GM18873 (cell line): ENCODE data around the gene DPF1.
"Not testable (repeated sequence)": the region's sequence is repeated elsewhere in the genome, so short reads cannot be mapped to it uniquely, and the experiment has no call there.

Experiments used
- ATAC-seq: cut with Tn5 transposase; IDR thresholded peaks from one replicate; pipeline ENCODE4 v1.9.1; 2021; ENCODE audit warnings: mild to moderate bottlenecking, moderate library complexity, moderate number of reproducible peaks; ENCODE audit not compliant: unreplicated experiment, low FRiP score

The DPF1 gene

DNA sequence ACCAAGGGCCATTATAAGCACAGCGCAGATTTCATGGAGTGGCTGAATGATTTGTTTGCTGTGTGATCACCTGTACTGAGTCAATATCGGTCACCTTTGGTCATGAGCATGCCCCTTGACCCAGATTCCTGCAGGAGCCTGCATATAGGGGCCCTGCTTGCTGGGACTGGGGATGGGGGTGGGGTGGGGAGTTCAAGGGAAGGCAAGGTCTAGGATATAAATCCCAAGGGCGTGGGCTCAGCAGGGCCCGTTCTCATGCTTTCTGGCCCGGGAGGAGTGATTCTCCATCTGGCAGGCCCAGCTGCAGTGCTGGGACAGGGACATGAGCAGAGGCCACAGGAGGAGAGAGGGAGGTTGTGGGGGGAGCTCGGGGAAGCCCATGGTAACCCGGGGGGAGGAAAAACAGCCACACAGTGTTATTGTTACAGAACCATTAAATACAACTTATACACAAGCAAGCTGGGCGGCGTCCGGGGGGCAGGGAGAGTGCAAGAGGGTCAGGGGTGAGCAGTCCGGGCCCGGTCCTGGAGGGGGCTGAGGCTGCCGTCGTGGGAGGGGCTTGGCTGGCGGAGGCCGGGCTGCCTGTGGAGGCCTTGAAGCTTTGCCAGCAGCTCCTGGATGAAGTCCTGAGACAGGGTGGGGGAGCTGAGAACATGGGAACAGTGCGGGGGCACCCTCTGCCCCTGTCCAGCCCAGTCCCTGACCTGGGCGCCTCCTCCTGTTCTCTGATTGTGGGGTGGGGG is 27.0 kb upstream of the DPF1 start:
- no peak for ATAC-seq

DNA sequence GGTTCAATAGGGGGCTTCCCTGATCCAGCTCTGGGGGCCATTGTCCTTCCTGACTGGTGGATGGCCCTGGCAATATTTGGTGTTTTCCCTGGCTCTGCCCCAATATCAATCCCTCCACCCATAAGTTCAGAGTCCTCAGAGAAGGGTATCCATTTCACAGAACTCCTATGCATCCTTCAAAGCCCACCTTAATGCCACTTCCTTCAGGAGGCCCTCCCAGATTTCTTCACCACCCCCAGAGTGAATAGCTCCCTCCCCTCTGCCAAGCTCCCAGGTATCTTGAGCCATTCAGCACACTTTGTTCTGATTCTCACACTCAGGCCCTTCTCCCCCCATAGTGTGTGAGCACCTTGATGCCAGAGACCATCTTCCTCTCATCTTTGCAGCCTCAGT is 26.4 kb upstream of the DPF1 start:
- no peak for ATAC-seq

DNA sequence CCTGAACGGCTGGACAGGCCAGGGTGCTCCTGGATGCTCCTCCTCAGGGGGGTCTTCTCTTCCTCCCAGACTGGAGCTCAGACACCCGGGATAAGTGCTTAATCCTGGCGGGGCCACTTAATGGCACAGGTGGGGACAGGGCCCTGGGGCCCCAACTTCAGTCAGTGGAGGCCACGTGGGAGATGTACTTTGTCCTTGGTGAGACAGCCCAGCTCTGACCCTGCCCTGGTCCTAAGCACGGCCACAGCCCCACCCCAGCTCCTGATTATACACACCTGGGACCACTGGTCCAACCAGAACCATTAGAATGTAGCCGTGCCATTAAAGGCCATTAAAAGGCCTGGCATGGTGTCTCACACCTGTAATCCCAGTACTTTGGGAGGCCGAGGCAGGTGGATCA is 24.4 kb upstream of the DPF1 start:
- no peak for ATAC-seq

DNA sequence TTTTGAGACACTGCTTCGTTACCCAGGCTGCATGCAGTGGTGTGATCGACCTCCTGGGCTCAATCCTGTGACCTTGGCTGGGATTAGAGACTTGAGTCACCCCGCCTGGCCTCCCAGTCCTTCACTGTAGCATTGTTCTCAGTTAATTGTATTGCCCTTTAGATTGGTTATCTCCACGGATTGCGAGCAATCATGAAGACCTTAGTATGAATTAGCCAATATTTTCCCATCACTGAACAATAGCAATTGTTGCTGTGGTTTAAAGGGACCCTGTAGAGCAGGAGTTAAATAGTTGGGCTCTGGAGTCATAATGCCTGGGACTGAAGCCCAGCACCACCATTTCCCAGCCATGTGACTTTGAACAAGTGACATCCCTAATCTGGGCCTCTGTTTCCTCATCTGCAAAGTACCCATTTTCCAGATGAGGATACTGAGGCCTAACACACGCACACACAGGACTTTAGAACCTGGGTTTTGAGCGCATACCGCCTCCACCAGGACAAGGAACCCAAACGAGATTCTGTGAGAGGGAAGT is 23.8 kb upstream of the DPF1 start:
- ATAC-seq, result no peak

DNA sequence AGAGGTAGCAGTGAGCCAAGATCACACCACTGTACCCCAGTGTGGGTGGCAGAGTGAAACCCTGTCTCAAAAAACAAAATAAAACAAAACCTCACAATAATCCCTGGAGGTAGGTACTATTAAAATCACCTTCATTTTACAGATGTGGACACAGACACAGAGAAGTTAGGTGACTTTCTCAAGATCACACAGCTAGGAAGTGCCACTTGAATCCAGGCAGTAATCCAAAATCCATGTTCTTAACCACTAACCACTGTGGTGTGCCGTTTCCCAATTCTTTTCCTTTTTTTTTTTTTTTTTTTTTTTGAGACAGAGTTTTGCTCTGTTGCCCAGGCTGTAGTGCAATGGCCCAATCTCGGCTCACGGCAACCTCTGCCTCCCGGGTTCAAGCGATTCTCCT is 23.1 kb upstream of the DPF1 start:
- ATAC-seq, result no peak

DNA sequence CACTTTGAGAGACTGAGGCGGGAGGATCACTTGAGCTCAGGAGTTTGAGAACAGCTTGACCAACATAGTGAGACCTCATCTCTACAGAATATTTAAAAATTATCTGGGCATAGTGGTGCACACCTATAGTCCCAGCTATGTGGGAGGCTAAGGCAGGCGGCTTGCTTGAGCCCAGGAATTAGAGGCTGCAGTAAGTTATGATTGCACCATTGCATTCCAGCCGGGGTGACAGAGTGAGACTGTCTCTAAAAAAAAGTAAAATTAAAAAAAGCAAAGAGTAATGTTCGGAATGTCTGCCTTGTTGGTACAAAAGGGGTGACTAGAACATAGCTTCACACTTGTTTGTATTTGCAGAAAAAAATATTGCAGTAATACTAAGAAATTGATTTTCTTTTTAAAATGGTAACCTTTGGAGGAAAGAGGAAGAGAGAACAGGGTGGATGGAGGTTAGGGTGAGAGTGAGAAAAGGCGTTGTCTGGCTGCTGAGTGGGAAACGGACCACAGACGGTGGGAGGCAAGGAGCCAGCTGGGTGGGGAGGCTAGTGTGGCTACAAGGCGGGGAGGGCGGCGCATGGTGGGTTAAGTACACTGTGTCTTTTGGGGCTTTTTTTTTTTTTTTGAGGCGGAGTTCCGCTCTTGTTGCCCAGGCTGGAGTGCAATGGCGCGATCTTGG is 21.9 kb upstream of the DPF1 start:
- ATAC-seq, result no peak

DNA sequence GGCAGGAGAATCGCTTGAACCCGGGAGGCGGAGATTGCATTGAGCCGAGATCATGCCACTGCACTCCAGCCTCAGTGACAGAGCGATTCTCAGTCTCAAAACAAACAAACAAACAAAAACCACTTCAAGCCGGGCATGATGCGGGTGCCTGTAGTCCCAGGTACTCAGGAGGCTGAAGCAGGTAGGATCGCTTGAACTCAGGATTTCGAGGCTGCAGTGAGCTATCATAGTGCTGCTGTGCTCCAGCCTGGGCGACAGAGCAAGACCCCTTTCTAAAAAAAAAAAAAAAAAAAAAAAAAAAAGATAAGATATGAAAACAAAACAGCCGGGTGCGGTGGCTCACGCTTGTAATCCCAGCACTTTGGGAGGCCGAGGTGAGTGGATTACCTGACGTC is 19.3 kb upstream of the DPF1 start:
- no peak for ATAC-seq

DNA sequence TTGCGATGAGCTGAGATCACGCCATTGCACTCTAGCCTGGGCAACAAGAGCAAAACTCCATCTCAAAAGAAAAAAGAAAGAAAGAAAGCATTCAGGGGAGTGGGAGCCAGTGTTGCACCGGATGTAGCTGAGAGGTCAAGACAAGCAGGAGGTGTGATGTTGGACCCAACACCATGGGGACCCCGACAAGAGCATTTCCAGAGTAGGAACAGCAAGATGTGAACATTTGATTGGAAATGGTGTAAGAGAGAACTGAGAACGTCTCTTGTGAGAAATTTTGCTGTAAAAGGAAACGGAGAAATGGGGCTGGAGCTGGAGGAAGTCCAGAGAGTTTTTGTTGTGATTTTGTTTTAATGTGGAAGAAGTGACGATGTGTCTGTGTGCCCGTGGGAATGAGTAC is 15.8 kb upstream of the DPF1 start:
- no peak for ATAC-seq

DNA sequence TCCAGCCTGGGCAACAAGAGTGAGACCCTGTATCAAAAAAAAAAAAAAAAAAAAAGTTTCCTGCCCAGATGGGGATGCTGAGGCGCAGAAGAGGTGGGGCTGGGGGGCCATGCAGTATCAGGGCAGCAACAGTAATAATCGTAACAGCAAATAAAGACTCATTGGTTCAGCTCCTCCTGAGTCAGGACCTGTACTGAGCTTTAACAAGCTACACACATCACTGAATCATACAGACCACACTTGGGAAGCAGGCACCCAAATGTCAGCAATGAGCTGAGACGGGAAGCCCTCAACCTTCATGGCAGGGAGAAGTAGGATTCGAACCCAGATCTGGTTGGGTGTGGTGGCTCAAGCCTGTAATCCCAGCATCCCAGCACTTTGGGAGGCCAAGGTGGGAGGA is 10.6 kb upstream of the DPF1 start:
- ATAC-seq, result no peak

DNA sequence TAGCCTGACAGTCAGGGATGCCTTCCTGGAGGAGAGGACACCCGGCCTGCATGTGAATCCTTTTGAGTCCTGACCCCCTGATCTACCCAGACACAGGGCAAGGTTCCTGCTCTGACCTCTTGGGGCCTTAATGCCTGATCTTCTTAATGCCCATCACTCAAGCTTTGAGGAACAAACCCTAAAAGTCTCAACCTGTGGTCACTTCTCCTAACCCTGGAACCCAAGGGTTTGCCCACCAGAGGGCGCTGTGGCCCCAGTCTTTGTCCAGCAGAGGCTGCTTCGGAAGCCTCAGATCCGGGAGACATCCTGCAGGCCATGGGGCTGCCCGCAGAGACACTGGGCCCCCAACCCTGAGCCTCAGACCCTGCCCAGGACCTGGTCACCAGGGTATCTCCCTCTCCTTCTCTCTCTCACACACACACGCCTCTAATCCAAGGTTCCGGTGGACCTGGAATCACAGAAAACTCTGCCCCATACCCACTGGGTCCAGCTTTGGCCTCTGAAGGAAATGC is 9.8 kb upstream of the DPF1 start:
- no peak for ATAC-seq

DNA sequence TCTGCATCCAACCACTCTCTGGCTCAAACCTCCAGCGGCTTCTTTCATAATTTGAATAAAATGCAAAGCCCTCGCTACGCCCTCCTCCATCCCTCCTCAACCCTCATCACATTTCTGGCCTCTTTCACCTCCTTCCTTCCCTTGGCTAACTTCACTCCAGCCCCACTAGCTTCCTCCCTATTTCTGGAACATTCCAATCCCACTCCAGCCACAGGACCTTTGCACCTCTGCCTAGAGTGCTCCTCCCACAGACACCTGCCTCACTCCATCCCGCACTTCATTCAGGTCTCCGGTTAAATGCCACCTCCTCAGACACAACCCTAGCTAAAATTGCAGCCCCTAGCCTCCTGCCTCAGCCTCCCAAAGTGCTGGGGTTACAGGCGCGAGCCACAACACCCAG is 7.9 kb upstream of the DPF1 start:
- ATAC-seq, result no peak

DNA sequence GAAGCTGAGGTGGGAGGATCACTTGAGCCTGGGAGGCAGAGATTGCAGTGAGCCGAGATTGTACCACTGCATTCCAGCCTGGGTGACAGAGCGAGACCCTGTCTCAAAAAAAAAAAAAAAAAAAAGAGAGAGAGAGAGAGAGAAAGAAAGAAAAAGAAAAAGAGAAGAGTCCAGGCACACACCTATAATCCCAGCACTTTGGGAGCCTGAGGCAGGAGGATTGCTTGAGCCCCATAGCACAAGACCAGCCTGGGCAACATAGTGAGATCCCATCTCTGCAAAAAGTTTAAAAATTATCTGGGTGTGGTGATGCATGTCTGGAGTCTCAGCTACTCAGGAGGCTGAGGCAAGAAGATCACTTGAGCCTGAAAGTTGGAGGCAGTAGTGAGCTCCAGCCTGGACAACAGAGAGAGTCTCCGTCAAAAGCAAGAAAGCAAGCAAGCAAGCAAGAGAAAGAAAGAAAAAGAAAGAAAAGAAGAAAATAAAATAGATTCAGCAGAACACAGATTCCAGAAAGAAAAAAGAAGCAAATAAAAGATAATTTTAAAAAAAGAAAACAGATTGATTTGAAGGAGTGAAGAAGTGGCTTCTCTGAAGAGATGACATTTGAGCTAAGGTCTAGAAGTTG is 6.6 kb upstream of the DPF1 start:
- not testable (repeated sequence) for ATAC-seq

DNA sequence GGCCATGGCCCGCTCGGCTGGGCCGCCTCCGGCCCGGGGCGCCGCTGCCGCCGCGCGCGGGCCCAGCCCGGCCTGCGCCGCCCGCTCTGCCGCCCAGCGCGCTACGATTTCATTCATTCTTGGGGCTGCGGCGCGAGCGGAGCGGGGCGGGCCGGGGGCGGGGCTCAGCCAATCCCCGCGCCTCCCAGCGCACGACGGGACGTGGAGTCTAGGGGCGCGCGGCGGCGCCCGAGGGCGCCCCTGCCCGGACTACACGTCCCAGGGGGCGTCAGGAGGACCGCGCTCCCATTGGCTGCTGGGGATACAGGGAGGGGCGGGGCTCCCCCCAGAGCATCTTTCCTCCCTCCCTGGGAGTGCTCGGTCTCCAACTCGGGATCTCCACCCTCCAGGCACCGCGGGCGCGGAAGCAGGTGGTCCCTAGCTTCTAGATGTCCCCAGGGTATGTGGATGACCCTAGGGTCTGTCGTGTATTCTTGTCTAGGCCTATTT is 5.6 kb upstream of the DPF1 start:
- ATAC-seq, result no peak

DNA sequence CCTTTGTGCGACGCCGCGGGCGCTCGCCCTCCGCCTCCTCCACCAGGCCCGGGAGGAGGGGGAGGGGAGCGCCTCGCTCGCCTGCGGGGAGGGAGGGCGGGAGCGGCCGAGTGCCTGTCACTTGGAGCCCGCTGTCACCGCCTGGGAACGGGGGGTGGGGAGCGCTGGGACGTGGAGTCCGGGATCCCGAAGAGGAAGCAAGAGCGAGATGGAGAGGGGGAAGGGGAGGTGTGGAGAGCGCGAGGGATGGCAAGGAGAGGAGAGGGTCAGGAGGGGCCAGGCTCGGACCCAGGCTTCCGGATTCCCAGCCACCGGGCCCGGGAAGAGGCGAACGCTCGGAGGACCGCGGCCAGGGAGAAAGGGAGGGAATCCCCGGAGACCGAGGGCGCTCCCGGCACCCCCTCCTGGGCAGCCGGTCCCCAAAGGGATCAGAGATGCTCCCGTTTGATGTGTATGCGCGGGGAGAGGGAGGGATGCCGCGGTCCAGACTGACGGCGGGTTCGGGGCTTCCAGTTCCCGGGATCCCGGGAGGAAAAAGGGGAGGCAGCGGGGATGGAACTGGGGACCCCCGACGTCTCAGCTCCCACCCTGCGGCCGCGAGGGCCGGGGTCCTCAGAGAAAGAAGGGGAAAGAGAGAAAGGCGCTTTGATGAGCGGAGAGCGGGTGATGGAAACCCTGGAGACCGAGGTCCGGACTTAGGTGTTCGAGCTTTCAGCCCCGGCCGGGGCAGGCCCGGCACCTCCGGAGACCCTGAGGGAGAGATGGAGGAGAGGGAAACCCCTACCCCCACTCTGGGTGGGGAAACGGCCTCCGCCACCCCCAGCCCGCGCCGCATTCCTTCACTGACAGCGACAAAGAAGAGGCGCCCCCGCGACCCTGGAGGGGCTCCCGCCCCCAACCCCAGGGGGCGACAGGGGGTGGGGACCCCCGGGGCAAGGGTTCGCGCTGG is 4.7 kb upstream of the DPF1 start:
- ATAC-seq, result no peak

DNA sequence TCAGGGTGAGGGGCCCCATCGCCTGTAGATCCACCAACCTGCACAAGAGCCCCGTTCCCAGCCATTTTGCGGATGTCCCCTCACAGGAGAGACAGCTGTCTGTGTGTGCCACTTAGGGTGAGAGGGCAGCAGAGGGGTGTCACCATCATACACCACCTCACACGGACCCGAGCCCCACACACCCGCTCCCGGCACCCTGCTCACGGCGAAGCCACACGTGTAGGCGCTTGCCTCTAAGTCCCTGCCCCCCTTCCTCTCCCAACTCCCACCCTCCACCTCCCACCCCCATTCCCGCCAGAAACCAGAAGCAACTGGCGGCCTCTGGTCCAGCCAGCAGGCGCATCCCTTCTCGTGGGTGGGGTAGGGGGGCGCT is 4.0 kb upstream of the DPF1 start:
- no peak for ATAC-seq

DNA sequence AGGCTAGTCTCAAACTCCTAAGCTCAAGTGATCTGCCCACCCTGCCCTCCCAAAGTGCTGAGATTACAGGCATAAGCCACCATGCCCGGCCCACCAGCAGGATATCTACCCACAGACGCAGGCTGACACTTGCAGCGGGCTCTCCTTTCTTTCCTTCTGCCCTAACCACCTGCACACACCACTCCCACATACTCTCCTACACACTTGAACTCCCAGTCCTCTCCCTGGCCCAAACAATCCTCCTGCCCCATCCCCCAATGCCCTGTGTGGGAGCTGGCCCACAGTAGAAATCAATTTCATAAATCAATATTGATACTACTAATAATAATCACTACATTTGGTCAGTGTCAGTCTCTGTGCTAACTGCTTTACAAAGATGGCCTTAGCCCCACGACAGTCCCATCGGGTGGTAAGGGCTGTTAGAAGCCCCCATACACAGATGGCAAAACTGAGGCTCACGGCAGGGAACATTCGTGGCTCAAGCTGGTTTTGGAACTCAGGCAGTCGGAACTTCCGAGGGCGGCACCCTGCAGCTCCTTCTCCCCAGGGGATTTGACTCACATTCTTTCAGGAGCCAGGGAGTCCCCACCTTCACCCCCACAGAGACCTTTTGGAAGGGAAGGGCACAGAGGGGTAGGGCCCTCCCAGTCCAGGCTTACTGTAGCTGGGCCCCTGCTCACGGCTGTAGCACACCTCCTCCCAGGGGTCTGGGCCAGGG is 3.4 kb upstream of the DPF1 start:
- ATAC-seq, result no peak

DNA sequence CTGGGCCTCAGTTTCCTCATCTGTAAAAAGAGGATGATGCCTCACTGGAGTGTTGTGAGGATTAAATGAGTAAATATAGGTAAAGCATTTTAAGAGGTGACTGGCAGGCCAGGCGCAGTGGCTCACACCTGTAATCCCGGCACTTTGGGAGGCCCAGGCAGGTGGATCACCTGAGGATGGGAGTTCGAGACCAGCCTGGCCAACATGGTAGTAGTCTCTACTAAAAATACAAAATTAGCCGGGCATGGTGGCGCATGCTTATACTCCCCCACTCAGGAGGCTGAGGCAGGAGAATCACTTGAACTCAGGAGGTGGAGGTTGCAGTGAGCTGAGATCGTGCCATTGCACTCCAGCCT is 819 bp upstream of the DPF1 start:
- not testable (repeated sequence) for ATAC-seq

DNA sequence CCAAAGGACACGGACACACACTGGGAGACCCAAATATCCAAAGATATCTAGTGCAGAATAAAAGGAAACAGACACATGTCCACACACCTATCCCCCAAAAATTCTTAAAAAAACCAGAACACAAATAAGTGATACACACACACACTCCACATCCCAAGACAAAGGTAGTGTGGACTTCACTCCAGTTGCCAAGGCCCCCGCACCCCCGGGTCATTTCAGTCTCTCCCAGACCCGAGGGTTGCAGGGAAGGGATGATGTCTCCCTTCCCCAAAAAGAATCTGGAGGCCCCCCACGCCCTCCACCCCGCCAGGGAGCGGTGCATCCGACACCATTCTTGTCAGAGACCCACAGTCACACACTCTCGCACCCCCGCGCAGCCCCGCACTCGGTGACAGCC is 407 bp downstream of the DPF1 start:
- no peak for ATAC-seq

DNA sequence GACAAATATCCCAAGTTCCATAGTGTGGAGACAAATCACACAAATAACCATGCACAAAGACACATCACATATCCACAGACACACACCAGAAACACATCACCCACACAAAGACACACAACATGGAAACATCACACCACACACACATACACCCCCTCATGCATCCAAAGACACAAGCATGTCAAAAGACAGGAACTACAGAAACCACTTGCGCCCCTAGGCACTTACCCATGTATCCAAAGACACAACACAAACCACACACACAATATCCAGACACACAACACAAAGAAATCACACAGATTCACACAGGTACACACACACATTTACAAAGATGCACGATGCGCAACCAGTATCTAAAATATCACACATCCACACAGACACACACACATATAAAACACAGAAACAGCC is 901 bp downstream of the DPF1 start:
- ATAC-seq, result no peak
